NCI-H460 (cell line): ENCODE results near the gene TEX36. TPM values are rescaled to one million over a fixed set of nuclear protein-coding genes. Genes with fewer than 3 reads are reported as not detected.
"Not testable (repeated sequence)": the region's sequence is repeated elsewhere in the genome, so short reads cannot be mapped to it uniquely, and the experiment has no call there.

Source experiments
- DNase-seq: peaks from one replicate; pipeline ENCODE4 v3.0.0-alpha.2; 2016; ENCODE audit warnings: low read depth; ENCODE audit errors: extremely low read depth
- total RNA-seq: library from RNA; depleted of rRNA; stranded (reverse); fragments of >200 nt; shearing (Covaris generic); gene quantifications from 2 replicates; pipeline ENCODE4 v1.2.3, GENCODE V29; 2014

Gene TEX36
- total RNA-seq, 1 experiment from 2014 or later, result not detected

GRCh38 chr10:125692601-125693523, 9.9 kb upstream of the TEX36 start:
- no peak for DNase-seq

GRCh38 chr10:125692196-125692595, 9.2 kb upstream of the TEX36 start:
- no peak for DNase-seq

- DNase-seq, result no peak
Observed at GRCh38 chr10:125691160-125691981, 8.4 kb upstream of the TEX36 start.

- no peak for DNase-seq
Observed at GRCh38 chr10:125689955-125690569, 7.1 kb upstream of the TEX36 start.

- no peak for DNase-seq
Observed at GRCh38 chr10:125687507-125688185, 4.7 kb upstream of the TEX36 start.

GRCh38 chr10:125684581-125684980, 1.6 kb upstream of the TEX36 start:
- no peak for DNase-seq

- no peak for DNase-seq
Observed at GRCh38 chr10:125683821-125684220, 858 bp upstream of the TEX36 start.

- DNase-seq, result no peak
Observed at GRCh38 chr10:125679436-125679835, 3.5 kb downstream of the TEX36 start.

GRCh38 chr10:125672884-125673283, 10.1 kb downstream of the TEX36 start:
- no peak for DNase-seq

GRCh38 chr10:125662584-125662983, 20.4 kb downstream of the TEX36 start:
- no peak for DNase-seq

GRCh38 chr10:125661941-125662515, 20.9 kb downstream of the TEX36 start:
- peak; percentile 1 for DNase-seq

- no peak for DNase-seq
Observed at GRCh38 chr10:125661431-125661940, 21.5 kb downstream of the TEX36 start.

GRCh38 chr10:125659071-125659470, 23.9 kb downstream of the TEX36 start:
- no peak for DNase-seq

- DNase-seq, result no peak
Observed at GRCh38 chr10:125656523-125656922, 26.4 kb downstream of the TEX36 start.

GRCh38 chr10:125653113-125653512, 29.9 kb downstream of the TEX36 start:
- not testable (repeated sequence) for DNase-seq

GRCh38 chr10:125646311-125646710, 36.7 kb downstream of the TEX36 start:
- no peak for DNase-seq

- no peak for DNase-seq
Observed at GRCh38 chr10:125641398-125641797, 41.6 kb downstream of the TEX36 start.

GRCh38 chr10:125640653-125641052, 42.3 kb downstream of the TEX36 start:
- DNase-seq, result no peak

- DNase-seq, result no peak
Observed at GRCh38 chr10:125639846-125640245, 43.1 kb downstream of the TEX36 start.

GRCh38 chr10:125638555-125638954, 44.4 kb downstream of the TEX36 start:
- DNase-seq, result no peak
